Kasumi-1 (cell line): ENCODE measurements around the gene TCOF1.

Experiments
- DNase-seq, 2 experiments: peaks; one replicate each; lab custom pipeline; 2025; lab: John Stamatoyannopoulos, UW

TCOF1 gene

DNA sequence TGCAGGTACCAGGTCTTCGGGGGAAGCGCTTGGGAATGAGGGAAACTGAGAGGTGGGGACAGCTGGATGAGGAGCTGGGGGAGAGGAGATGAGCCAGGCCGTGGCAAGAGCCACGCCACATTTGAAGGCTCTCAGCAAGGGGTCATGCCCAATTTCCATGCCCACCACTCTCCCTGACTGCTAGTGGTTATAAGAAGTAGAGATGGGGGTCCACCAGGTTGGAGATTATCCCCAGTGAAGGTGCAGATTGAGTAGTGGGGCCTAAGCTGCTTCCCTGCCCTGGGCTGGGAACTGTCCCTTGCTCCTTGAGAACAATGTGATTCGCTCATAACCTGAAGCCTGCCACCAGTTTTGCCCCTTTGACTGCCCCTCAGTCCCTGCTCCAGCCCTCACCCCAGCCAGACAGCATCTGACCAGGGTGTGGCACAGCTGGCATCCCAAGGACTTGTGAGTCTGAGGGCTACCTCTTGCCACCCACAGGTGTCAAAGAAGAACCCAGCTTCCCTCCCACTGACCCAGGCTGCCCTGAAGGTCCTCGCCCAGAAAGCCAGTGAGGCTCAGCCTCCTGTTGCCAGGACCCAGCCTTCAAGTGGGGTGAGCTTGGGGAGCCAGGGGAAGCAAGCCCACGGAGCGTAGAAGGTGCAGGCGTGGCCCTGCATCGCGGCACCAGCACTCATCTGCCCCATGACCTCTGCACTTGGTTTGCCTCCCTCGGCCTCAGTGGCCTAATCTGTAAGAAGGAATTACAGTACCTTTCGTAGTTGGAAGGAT is 33.8 kb downstream of the TCOF1 start:
- DNase-seq = no peak

DNA sequence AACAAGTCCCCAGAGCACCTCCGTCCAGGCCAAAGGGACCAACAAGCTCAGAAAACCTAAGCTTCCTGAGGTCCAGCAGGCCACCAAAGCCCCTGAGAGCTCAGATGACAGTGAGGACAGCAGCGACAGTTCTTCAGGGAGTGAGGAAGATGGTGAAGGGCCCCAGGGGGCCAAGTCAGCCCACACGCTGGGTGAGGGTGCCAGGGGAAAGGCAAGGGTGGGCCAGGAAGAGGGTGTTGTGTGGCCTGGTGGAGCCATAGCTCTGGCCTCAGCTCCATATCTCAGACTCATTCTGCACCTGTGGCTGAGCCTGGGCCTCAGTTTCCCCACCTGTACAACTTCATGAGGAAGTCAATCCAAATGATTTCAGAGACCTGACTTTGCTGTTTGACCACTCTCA is 34.5 kb downstream of the TCOF1 start:
- DNase-seq = no peak

DNA sequence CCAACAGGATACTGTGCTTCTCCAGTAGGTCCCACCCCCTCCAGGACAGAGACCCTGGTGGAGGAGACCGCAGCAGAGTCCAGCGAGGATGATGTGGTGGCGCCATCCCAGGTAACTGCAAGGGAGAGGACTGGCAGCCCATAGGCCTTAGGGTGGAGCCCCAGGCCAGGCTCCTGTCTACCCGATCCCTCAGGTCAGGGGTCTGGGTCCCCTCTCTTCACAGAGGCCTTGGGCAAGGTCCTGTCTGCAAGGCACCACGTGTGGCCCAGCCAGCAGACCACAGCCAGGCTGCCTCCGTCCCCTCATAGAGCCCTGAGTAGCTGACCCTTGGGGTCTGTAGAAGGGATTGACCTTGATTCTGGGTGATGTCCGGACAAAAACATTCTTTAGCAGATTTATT is 35.2 kb downstream of the TCOF1 start:
- DNase-seq = no peak

DNA sequence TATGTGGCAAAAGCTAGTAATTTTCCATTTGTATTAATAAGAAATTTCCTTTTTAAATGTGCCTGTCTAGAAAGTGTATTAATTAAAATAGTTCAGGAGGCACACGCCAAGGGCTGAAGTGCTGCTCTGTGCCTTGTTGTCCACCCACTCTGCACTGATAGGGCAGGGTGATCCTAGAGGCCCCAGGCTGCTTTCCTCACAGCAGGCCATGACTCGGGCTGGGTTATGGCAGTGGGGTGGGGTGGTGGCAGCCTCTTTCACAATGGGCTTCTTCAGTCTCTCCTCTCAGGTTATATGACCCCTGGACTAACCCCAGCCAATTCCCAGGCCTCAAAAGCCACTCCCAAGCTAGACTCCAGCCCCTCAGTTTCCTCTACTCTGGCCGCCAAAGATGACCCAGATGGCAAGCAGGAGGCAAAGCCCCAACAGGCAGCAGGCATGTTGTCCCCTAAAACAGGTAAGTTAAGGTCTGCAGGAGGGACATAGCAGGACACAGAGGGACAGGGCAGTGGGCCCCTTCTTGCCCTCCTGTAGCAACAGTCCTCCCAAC is 35.7 kb downstream of the TCOF1 start:
- DNase-seq = no peak

DNA sequence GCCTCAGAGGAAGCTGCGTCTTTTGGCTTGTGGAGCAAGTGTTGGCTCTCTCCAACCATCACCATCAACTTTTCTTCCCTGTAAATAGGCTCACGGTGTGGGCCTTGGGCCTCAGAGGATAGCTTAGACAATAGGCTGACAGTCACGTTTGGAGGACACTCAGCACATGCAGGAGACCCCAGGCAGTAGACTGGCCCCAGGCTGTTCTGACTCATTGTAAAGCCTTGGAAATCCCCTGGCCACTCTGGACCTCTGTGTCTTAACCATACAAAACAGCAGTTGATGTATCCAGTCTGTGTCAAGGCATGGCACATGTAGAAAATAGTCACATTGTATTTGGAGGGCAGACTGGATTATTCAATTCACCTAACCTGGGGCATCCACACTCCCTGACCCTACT is 36.6 kb downstream of the TCOF1 start:
- no peak for DNase-seq

DNA sequence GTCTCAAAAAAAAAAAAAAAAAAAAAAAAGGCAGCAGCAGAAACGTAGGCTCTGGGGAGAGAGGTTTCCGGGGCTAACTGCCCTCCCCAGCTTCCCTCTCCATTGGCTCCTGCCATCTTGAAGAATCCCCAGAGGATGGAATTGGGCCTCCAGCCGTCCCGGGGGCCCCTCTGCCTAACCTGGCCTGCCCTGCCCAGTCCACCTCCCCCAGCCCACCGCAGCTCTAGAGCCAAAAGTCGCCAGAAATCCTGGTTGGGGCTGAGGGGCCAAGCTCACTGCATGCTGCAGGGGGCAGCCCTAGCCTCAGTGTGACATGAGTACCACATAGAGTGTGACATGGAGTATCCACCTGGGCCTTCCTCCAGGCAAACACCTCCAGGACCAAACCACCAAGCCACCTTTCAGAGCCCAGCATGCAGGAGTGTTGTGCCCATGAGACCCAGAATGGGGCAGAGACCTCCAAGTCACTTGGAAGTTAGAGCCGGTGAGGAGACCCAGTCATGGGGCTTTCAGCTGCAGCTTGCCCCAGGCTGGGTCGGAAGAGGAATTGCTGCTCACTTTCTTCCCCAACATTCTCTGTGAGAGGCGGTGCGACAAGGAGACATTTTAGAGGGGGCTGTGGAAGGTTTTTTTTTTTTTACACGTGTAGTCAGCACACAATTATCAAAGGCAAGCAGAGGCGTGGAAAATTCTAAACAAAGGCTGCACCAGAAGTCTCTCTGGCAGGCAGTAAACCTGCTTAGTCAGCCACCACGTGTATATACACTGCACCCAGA is 37.6 kb downstream of the TCOF1 start:
- no peak for DNase-seq

DNA sequence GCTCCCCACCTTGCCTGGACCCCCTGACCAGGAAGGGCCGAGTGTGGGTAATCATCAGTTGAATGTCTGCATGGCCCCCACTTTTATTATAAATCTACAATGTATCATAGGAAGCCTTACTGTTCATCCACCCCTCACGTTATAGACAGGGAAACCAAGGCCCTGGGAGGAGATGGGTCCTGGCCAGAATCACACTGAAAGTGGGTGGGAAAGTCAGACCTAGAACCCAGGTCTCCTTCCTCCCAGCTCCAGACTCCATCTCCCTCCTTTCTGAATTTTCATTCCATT is 38.1 kb downstream of the TCOF1 start:
- DNase-seq = no peak

DNA sequence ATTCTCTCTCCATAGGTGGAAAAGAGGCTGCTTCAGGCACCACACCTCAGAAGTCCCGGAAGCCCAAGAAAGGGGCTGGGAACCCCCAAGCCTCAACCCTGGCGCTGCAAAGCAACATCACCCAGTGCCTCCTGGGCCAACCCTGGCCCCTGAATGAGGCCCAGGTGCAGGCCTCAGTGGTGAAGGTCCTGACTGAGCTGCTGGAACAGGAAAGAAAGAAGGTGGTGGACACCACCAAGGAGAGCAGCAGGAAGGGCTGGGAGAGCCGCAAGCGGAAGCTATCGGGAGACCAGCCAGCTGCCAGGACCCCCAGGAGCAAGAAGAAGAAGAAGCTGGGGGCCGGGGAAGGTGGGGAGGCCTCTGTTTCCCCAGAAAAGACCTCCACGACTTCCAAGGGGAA is 38.8 kb downstream of the TCOF1 start:
- no peak for DNase-seq

DNA sequence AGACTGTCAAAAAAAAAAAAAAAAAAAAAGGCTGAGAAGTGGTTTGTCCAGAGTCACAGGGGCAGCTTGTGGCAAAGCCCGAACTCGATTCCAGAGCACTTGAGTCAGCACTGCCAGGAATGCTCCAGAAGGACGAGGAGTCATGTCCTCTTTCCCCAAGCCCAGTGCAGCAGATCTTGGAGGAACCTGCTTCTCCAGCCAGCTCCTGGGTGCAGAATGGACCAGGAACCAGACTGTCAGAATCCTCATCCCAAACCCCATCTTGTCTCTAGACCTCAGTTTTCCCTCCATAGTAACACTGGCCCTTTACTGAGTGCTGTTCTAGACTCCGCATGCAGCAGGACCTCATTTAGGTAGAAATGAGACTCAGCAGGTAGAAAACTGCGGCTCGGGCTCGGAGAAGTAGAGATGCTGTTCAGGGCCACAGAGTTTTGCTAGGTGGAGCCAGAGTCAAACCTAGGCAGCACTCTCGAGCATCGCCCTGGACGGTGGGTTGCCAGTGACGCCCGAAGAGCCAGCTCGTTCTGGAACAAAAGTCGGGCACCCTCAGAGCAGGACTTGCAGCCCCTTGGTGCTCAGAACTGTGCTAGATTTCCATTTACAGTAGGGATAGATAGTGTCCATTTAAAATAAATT is 39.8 kb downstream of the TCOF1 start:
- DNase-seq = no peak

DNA sequence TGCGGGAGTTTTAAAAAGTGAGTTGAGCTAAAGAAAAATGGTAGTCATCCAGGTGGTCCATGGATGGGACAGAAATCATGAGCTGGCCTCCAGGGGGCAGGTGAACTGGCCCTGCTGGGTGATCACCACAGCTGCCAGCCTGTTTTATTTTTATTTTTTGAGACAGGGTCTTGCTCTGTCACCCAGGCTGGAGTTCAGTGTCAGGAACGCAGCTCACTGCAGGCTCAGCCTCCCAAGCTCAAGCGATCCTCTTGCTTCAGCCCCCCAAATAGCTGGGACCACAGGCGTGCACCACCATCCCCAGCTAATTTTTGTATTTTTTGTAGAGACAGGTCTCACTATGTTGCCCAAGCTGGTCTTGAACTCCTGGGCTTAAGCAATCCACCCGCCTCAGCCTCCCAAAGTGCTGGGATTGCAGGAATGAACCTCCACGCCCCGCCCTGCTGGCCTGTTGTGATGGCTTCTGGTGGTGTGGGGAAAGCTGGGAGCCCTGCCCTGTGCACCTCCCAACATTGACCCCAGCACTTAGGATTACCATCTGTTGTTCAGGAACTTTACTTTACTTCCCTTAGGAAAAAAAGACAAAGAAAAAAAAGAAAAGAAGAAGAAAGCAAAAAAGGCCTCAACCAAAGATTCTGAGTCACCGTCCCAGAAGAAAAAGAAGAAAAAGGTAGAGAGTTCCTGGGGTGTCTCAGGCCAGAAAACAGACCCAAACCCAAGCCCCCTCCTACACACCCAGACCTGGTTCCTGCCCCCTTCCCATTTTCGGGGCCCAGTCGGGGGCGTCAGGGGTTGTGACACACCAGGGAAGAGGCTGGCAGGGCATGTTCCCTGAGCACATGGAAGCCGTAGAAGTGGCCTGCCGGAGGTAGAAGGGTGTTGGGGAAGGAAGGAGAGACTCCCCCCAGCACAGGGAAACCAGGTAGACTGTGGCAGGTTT is 40.6 kb downstream of the TCOF1 start:
- DNase-seq = no peak

DNA sequence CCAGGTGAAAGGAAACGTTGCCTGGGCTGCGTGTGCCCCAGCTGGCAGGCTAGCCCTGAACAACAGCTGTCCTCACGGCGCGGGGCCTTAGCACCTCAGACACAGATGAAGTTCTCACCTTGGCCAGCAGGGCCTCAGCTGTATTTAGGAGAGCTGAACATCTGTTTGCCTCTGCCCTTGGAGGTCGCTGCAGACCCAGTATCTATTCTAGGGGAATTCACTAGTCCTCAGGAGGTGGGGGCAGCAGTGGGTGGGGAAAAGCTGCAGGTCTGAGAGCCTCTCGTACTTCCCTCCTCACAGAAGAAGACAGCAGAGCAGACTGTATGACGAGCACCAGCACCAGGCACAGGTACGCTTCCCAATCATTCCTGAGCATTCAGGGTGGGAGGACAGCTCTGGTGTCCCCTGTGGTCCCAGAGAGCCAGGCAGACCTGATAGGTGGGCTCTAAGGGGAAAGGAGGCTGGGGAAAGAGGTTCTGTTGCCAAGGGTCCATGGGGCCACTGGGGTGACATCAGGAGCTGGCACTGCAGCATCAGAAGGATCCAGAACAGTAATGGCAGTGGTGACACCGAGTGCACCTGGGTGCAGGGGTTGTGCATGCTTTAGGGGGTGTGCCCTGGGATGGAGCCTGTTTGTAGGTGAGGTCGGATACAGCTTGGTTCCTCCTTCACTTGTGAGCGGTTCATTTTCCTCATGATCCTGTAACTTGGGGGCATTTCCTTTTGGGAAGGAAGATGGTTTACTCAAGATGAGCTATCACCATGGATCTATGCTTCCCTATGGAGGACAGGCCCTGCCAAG is 41.4 kb downstream of the TCOF1 start:
- DNase-seq = peak; percentile 1 to 4

DNA sequence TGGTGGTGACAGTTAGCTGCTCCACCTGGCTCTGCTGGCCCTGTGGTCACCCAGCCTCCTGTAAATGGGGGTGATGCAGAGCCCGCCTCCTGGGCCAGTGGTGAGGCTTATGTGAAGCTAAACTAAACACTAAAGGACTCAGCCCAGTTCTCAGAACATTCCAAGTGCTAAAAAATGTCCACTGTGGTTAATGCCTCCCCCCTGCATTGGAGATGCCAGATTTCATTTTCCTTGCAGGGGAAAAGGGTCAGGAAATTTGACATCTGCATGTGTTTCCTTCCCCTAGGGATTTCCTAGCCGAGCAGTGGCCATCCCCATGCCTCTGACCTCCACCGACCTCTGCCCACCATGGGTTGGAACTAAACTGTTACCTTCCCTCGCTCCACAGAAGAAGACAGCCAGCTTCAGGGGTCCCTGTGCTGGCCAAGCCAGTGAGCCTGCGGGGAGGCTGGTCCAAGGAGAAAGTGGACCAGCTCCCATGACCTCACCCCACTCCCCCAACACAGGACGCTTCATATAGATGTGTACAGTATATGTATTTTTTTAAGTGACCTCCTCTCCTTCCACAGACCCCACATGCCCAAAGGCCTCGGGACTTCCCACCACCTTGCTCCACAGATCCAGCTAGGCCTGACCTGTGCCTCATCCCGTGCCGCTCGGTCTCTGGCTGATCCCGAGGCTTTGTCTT is 42.2 kb downstream of the TCOF1 start:
- no peak for DNase-seq

DNA sequence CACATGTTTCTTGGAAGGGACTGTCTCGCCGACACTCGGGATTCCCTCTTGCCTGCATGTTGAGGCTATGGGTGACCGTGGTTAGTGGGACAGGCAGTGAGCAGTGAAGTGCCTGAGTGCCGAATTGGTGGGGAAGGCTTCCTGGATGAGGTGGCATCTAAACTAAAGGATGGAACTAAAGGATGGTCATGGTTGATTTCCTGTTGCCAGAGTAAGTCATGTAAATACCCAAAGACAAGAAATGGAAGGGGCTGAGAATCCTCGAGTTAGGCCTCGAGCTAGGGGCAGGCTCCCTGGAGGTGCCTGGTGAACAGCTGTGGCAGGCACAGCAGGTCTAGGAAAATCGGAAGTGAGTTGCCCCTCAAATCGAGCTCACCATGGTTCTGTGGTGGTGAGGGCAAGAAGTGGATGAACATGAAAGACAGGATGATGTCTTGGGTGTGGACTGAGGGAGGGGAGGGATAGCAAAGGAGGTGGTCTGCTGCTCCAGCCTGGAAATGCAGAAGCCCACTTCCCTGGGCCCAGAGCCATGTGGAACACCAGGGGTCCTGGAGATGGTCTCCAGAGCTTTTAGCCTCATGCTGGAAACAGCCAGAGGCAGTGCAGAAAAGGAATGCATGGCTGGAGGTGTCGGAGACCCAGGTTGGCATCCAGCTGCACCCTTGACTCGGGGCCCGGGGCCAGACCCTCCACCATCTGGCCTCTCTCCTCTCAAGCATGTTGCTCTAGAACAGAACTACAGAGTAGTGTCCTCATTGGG is 43.0 kb downstream of the TCOF1 start:
- no peak for DNase-seq

DNA sequence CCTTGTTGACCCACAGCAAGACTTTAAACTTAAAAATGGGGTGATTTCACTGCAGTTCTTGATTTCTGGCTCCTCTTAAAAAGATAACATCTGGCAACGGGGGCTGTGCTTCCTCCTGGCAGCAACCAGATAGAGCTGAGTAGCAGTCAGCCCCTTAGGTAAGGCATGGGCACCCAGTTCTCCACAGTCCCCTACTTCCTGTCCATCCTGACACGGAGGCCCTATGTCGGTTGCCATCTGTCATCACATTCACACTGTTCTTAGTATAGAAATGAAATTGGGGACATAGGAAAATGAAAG is 43.5 kb downstream of the TCOF1 start:
- DNase-seq = peak; percentile 6 to 7

DNA sequence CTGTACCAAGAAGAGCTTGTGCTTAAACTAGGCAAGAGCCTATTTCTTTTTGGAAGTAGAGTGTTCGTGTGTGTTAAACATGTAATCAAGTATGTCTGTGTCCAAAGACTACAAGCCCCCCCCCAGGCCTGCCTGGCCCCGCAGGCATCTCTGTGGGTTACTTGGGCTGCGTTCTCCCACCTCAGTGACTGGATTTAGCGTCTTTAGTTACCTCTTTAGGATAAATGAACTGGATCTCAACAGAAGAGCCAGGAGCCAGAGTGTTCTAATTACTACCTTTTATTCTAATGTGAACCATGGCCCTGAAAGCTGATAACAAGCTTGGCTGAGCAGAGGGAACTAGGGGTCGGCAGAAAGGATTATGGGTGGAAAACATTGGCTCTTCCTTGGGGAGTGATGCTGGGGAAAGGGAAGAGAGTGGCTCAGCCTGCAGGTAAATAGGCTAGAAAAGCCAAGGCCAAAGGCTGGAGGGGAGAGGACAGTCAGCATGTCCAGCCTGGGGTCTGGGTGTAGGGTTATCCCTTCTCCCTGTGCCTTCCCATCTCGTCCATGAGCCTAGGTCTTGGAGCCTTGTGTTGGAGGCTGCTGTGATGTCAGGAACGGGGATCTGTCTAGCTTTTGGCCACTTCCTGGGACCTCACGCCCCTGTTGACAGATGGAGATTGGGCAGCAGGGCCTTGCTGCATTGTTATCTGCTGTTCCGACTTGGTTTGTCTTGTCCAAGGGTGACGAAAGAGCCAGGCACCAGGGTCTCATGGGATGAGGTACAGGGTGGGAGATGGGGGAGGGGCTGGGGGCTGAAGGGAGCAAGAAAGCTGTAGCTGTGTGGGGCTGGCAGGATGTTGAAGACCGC is 44.1 kb downstream of the TCOF1 start:
- DNase-seq = no peak

DNA sequence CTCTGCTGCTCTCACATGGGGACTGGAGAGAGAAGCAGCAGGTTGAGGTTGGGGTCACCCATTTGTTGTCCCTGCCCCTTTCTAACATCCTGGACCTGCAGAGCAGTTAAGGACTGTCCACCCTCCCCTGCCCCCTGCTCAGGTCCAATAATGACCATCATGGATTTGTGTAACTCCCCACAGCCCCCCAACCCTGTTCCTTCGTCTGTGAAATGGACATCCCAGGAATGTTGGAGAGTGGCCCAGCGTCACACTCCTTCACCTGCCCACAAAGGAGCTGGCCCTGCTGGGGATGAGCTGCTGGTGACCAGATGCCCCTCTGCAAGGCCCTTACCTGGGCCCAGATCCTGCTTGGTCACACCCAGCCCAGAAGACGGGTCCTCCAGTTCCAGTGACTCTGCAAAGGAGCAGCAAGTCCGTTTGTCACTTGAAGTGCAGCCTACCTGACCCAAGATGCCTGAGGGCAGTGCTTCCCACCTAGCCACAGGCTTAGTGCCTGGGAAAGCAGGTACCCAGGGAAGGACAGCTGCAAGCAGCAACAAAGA is 44.8 kb downstream of the TCOF1 start:
- DNase-seq = no peak

DNA sequence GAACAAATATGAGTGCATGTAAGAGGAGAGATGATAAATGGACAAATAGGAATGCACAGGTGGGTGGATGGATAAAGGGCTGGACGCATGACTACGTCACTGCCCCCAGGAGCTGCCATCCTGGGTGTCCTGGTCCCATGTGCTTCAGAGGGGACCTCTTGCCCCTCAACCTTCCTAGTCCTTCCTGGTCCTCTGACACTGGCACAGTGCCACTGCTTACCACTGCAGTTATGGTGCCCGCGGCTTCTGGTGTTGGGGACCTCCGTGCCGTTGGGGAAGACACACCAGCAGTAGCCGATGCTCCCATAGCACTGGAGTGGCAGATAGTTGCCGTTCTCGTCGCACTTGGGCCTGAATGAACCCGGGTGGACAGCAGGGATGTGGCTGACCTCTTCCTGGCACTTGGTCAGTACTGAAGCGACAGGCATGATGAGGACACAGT is 45.4 kb downstream of the TCOF1 start:
- DNase-seq = no peak

DNA sequence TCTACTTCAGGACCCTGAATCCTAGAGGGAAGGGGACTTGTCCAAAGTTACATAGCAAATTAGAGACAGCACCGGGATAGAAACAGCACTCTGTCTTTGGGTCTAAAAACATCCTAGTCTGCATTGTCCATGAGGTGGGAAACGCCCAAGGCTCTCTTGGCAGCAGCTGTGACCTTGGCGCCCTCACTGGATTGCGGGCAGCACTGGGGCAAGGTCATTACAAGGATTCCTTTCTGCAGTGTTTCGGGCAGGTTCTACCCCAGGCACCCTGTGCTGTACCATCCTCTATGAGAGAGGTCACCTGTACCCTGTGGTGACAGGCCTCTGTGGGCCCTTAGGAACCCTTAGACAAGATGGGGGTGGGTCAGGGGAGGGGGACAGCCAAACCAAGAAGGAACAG is 46.6 kb downstream of the TCOF1 start:
- DNase-seq = no peak

DNA sequence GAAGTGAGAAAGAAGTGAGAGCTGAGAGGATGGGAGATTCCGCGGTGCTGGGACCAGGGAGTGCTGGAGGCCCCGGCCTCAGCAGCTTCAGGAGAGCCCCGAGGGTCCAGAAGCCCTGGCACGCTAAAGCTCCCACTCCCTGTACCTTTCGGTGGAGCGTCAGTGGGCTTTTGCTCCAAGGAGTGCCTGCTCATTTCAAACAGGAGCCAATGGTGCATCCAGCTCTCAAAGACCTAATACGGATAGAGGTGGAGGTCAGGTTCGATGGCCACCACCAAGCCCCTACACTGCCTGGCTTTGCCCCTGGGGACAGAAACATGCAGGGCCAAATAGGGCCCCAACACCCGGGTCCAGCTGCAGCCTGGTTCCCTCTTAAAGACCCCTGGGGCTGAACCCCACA is 47.0 kb downstream of the TCOF1 start:
- no peak for DNase-seq
